Right ventricle myocardium inferior (tissue), 1 donor: ENCODE results near the gene NEURL1B. TPM values are rescaled to one million over a fixed set of nuclear protein-coding genes. Genes with fewer than 3 reads are reported as not detected.

Experiments
- ATAC-seq: fragments of 200-7000 bp; cut with Tn5 transposase; one replicate; pipeline ENCODE4 v1.9.1; 2020; ENCODE audit warnings: mild to moderate bottlenecking, moderate library complexity
- DNase-seq: peaks from one replicate; pipeline ENCODE4 v3.0.0; 2021; ENCODE audit errors: missing footprints
- intact Hi-C: fragments of 100-400 bp; cut with DNase I; formaldehyde crosslinking; loops from one replicate; pipeline ENCODE4 v1.11.0; 2022
- total RNA-seq: library from RNA; stranded (reverse); fragmentation: NEBNext Ultra II Directional; extraction: Animal tissue kit (Norgen Biotek cat#: 25700); gene quantifications from one replicate; pipeline ENCODE4 v1.2.1, GENCODE V29; 2021
- donor health status: DM: no; HTN: yes; CAD: no; lungs with severe emphysema.

The NEURL1B gene
- total RNA-seq, 1 donor from 2014 or later, result 37.1 TPM

- ATAC-seq, result no peak
- intact Hi-C loops, result no loop called here
- peak; percentile 58 for DNase-seq
Observed at GRCh38 chr5:172683645-172684471, 42.8 kb downstream of the NEURL1B start.

- DNase-seq, result no peak
- intact Hi-C loops, result no loop called here
- no peak for ATAC-seq
Observed at GRCh38 chr5:172685091-172685490, 44.0 kb downstream of the NEURL1B start.

GRCh38 chr5:172686111-172686510 is 45.0 kb downstream of the NEURL1B start:
- ATAC-seq (no peak), DNase-seq (no peak)
- intact Hi-C loops, result no loop called here

DNA sequence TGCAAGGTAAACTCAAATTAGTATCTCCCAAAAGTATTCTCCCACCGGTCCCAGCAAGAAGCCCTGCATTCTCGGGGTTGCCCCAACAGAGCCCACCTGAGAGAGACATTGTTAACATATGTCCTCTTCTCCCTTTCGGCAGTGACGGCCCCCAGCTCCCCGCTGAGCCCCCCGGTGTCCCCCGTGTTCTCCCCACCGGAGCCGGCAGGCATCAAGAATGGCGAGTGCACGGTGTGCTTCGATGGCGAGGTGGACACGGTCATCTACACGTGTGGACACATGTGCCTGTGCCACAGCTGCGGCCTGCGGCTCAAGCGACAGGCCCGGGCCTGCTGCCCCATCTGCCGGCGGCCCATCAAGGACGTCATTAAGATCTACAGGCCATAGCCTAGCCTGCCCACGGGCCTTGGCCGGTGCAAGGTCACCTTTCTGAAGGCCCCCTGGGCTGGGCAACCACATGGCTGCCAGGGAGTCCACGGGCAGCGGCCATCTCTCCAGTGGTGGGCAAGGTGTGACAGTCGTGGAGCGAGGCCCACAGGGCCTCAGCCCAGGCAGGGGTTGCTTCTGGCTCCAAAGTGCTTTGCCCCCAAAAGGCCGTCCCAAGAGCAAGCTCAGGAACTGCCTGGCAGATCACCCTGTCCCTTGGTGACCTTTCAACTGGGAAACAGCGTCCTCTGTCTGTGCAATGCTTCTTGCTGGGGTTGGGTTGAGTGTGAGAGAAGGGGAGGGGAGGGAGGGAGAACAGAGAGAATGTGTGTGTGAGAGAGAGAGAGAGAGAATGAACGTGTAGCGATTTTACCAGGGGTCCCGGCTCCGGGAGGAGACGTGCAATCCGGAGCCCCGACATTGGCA is 45.7 kb downstream of the NEURL1B start:
- peak; percentile 65 for DNase-seq
- intact Hi-C loops, result no loop called here
- no peak for ATAC-seq

DNA sequence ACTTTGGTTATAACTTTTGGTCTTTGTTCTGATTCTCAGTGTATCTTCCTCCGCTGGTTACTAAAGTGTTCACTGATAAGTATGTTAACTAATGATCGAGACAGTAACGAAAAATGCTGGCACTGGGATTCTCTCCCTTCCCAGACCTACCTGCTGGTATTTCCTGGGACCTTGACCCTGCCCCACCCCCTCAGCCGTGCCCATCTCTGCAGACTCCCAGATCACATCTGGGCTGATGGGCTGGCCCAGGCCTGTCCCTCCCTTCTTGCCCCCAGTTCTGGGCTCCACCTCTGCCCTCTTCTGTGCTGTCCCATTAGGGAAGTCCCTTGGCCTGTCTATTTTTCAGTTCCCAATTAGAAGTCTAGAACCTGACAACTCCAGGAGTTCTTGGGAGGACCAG is 46.9 kb downstream of the NEURL1B start:
- DNase-seq (no peak), ATAC-seq (no peak)
- intact Hi-C loops, result no loop called here

DNA sequence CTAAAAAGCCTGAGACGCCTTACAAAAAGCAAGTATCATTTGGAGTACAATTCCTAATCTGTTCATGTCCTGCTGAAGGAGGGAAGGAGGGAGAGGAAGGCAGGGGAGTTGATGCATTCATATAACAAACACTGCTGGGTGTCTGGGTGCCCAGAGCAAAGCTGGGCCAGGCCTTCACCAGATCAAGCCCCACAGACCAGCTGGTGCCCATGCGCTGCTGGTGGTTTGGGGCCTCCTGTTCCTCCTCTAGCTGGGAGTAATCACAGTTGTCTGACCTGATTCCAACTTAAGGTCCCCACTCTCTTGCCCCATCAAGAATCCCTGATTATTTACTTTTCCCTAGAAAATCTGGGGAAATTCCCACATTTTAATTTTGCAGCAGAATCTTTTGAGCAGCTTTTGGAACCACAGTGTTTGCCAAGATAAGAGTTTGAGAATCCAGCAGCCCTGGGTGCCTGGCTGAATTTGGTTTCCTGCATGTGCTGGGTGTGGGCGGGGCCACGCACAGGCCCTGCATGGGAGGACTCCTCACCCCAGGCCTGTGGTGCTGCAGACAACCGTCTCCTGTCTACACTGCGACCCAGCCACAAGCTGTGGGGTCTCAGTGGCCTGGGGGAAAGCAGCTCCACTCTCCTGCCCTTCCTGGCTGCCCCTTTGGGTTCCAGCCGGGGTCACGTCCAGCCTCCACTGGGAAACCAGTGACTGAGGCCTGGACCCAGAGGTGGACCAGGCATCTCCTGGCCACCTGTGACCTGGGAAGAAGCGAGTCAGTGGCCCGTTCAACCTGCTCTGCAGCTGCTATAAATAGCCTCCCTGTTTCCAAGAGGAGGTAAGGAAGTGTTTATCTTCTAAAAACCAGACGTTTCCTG is 47.5 kb downstream of the NEURL1B start:
- ATAC-seq (peak; percentile 38), DNase-seq (no peak)
- intact Hi-C loops, result no loop called here

DNA sequence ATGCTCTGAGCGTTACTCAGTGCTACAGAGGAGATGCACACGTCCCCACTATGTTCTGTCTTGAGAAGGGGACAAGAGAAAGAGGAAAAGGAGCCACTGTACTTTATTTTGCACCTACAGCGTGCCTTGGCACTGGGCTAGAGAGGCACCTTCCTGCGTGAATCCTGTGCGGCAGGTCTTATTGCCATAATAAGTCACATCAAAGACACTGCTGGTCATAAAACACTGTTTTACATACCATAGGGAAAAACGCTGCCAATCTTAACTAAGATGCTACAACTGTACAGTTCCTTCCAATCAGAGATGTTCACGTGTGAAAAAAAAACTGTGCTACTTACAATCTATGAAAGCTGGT is 48.1 kb downstream of the NEURL1B start:
- DNase-seq, result no peak
- ATAC-seq, result no peak
- intact Hi-C loops, result no loop called here

DNA sequence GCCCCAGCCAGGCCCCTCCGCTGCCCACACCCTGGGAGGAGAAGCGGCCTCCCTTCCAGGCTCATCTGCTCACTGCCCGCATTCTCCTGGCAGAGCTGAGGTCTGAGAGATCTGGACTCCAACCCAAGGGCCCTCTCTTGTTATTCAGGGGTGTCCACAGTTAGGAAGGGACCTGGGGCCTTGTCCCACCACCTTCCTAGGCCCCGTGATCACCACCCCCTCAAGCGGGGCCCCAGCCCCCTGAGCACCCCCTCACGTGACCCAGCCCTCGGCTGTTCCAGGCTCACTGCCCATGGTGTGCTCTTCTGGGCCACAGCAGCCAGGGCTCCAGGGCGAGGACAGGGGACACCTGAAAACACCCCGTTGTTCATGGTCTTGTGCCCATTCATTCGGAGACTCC is 48.7 kb downstream of the NEURL1B start:
- ATAC-seq (no peak), DNase-seq (no peak)
- intact Hi-C loops, result loop anchor here (10.0 kb wide), 1 partner anchor 105 kb away; no protein-coding TSS in a partner anchor

DNA sequence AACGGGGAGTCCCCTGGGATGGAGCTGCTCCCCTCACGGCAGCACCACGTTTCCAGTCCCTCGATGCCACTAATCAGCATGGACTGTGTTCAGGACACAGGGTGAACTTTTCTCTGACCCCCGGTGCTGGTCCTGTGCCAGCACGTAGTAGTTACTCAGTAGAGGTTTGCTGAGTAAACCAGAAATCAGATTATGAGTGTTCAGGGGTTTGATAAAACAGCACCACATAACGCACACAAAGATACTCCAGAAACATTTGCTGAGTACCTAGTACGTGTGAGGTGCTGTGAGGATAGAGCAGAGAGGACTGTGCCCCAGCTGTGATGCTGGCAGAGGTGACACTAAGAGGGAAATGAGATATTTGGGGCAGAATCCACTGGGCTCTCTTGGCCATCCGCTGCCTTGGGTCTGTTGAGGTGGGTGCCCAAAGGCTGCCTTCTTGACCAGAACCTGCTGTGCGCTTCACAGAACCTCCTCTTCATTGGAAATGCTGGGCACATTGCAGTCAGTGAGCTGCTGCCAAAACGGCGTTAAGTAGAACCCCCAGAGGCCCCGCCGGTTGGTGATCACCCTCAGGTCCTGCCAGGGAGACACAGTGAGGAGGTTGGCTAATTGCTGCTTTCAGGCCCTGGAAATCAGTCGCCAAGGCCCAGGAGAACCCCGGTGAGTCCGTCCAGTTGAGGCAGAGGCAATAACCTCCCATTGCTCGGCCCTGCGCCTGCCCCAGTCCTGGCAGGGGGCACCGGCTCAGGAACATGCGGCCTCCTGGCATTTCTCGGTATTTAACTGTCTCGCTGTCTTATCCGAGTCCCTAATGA is 49.4 kb downstream of the NEURL1B start:
- intact Hi-C loops, result loop anchor here (10.0 kb wide), 1 partner anchor 106 kb away; no protein-coding TSS in a partner anchor
- no peak for ATAC-seq
- DNase-seq, result no peak

- intact Hi-C loops, result loop anchor here (10.0 kb wide), 1 partner anchor 107 kb away; no protein-coding TSS in a partner anchor
- DNase-seq, result no peak
- no peak for ATAC-seq
Observed at GRCh38 chr5:172691886-172692285, 50.8 kb downstream of the NEURL1B start.

GRCh38 chr5:172692451-172692850 is 51.4 kb downstream of the NEURL1B start:
- no peak for ATAC-seq
- intact Hi-C loops, result loop anchor here (10.0 kb wide), 1 partner anchor 108 kb away; no protein-coding TSS in a partner anchor
- DNase-seq, result no peak

DNA sequence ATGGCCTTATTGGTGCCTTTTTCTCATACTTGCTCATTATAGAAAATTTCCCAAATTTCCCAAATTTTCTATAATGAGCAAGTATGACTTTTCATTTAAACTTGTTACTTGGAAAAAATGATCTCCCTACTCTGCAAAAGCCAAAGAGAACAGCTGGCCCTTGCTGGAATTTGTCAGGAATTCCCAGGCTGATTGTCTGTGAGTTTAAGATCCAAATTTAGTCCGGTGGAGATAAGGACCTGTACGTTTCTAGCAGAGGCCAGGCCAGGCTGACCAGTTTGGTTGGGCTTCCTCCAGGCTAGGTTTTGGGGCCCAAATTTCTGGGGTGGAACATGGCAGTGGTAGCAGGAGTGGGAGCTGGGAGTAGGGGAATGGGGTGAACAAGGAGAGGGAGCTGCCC is 51.9 kb downstream of the NEURL1B start:
- ATAC-seq, result peak; percentile 14
- DNase-seq, result peak; percentile 73
- intact Hi-C loops, result loop anchor here (10.0 kb wide), 1 partner anchor 108 kb away; no protein-coding TSS in a partner anchor

GRCh38 chr5:172694061-172694460 is 53.0 kb downstream of the NEURL1B start:
- ATAC-seq (no peak), DNase-seq (no peak)
- intact Hi-C loops, result loop anchor here (2.0 to 10.0 kb wide), 2 partner anchors 53 to 109 kb away; partner anchors contain the start of gene NEURL1B

DNA sequence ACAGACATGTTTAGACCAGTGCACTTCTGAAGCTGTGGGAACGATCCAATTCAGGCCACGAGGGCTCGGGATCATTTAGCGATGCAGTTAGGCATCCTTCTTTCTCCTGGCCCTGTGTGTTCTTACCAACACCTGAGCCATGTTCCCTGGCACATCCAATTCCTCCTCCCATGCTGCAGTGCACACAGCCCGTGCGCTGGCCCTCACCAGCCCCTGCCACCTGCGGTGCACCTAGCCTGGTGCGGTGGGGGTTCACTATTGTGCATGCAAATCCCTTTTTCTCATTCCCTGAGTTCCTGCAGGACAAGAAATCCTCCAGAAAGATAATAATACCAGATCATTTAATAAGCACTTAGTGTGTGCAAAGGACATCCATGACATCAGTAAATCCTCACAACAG is 53.5 kb downstream of the NEURL1B start:
- intact Hi-C loops, result loop anchor here (2.0 to 10.0 kb wide), 2 partner anchors 54 to 110 kb away; partner anchors contain the start of gene NEURL1B
- ATAC-seq (no peak), DNase-seq (no peak)

GRCh38 chr5:172695232-172696054 is 54.4 kb downstream of the NEURL1B start:
- intact Hi-C loops, result loop anchor here (2.0 to 10.0 kb wide), 5 partner anchors 33 to 138 kb away; partner anchors contain the start of gene NEURL1B
- ATAC-seq, result peak; percentile 35
- no peak for DNase-seq

DNA sequence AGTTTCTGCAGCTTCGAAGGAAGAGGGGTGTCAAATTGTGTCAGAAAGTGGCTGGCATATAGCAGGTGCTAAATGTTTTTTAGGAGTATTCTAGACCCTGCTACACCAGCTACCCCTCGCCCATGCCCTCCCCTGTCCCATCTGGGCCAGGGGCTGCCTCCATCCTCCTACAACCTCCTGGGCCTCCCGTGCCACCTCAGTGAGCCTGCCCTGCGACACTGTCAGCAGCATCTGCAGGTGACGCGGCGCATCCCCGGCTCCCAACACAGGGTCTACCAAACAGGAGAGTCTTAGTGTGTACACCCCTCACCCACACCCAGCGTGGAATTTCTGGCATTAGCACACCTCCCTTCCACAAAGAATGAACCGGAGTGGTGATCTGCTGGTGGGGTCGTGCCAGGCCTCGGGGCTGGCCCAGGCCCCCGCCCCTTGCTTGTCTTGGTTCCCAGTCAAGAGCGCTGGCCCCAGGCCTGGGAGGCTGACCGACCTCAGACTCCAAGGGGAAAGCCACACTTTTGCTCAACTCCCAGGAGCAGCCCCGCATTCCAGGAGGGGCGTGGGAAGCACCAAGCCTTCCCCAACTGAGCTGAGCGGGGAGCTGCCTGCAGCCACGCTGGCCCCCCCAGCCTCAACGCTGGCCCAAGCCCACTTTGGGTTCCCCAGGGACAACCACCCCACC is 55.2 kb downstream of the NEURL1B start:
- intact Hi-C loops, result loop anchor here (5.0 to 10.0 kb wide), 4 partner anchors 34 to 139 kb away; no protein-coding TSS in a partner anchor
- DNase-seq (peak; percentile 86), ATAC-seq (peak; percentile 46)
